GM21576 (cell line): ENCODE results near the gene WIPF1.

Source experiments
- ATAC-seq: cut with Tn5 transposase; IDR thresholded peaks from one replicate; pipeline ENCODE4 v1.9.1; 2021; ENCODE audit warnings: mild to moderate bottlenecking, moderate library complexity; ENCODE audit not compliant: unreplicated experiment

The WIPF1 gene

DNA sequence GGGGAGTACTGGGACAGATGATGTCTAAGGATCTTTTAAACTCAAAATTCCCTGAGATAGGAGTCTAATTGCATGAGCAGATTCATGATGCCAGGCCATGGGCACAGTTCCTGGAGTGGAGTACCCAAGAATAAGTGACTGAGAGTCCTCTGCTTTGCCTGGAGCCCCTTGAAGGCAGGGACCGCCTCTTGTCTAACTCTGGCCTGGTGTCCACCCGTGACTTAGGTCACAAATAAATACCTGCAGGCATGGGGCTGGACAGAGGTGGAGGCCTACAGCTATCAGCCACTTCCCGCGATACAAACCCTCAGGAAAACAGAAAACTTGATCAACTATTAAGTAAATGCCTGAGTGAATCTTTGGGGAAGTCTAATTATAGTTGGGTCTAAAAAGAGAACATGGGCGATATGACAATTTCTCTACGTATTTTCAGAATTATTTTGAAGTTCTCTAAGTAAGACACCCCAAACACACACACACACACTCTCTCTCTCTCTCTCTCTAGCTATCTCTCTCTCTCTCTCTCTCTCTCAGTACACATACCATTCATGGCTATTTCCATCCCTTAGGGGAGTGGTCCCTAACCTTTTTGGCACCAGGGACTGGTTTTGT is 1.8 kb upstream of the WIPF1 start:
- ATAC-seq, result no peak

DNA sequence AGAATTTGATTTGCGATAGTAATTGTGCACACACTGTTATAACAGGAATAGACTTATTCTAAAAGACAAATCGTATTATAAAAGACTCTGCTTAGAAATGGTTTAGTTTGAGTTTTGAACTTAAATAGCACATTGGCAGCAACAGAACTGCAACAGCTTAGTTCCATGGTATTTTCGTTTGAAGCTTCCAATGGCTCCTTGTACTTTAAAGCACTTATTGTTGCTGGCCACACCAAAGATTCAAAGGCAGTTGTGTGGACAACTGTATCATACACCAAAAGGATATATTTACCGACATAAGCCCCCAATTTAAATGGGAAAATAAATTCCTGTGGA is 627 bp downstream of the WIPF1 start:
- ATAC-seq, result no peak

DNA sequence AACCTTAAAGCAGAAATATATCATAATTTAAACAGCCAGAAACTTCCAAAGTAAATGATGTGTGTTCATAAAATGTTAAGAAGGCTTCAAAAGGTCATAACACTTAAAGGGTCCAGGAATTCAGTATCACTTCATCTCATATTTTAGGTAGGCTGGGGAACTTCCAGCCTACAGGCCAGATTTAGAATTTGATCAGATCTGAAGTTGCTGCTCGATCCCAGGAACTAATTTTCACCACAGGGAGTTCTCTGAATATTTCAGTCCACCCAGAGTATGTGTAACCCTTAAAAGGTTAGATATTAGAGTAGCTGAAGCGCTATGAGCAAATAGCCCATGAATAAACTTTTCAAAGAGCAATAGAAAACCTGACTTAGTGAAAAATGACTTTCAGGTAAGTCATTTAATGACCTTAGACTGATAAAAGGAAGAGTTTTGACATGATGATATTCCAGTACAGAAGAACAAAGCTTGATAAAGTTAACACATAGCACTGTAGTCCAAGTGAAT is 1.7 kb downstream of the WIPF1 start:
- no peak for ATAC-seq

DNA sequence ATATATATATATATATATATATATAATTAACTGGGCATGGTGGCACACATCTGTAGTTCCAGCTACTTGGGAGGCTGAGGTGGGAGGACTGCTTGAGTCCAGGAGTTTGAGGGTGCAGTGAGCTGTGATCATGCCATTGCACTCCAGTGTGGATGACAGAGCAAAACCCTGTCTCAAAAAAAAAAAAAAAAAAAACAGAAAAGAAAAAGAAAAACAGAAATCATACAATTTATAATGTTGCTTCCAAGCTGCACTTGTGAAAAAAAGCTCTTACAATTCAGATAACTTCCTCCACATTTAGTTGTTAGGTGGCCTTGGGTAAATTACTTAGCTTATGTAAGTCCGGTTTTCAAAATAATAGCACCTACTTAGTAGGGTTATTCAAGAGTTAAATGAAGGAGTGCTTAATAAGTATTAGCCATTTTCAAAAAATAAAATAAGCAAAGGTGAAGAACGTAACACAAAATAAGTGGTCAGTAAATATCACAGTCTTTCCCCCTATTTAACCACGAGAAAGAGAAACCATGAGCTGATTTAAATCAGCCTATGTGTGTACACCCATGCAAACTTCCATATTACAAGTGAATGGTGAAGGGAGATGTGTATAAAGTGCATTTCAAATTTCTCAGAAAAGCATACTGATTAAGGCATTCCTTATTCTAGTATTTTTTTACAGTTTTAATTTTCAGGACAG is 2.3 kb downstream of the WIPF1 start:
- ATAC-seq, result no peak

DNA sequence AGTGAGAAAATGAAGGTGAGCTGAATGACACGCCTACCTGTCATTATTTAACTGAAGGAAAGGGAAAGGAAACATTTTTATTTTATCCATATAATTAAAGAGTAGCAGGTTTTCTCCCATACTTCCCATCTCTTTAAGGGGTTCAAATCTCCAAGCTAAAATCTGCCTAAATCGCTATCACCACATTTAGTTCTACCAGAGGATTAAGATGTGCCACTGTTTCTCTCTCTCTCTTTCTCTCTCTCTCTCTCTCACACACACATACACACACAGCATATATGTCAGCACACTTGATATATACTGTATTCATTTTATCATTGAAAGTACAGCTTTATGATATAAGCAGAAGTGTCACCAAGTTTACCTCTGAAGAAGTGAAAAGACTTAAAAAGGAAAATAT is 3.1 kb downstream of the WIPF1 start:
- ATAC-seq, result no peak

GRCh38 chr2:174593574-174594203 is 3.9 kb downstream of the WIPF1 start:
- peak; percentile 61 for ATAC-seq

- no peak for ATAC-seq
Observed at GRCh38 chr2:174593041-174593440, 4.6 kb downstream of the WIPF1 start.

DNA sequence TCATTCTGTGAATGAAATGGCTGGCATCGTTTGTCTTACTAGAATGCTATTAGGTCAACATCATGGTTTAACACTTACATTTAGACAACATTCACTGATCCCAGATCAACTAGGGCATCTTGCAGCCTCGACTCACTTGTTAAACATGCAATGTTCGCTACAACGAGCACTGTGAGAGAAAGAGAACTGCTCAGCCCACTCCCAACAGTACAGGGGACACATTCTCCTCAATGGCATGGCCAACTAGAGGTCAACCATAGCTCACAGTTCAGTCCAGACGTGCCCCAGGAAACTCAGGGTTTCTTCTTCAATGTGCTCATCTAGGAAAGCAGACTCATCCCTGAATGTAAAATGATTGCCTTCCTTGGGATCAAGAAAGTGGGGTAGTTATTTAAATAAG is 5.9 kb downstream of the WIPF1 start:
- ATAC-seq, result no peak

- ATAC-seq, result no peak
Observed at GRCh38 chr2:174590928-174591648, 6.5 kb downstream of the WIPF1 start.

- ATAC-seq, result no peak
Observed at GRCh38 chr2:174590346-174590745, 7.3 kb downstream of the WIPF1 start.

- no peak for ATAC-seq
Observed at GRCh38 chr2:174589334-174589733, 8.3 kb downstream of the WIPF1 start.

- ATAC-seq, result no peak
Observed at GRCh38 chr2:174588463-174588862, 9.1 kb downstream of the WIPF1 start.

- no peak for ATAC-seq
Observed at GRCh38 chr2:174587579-174587978, 10.0 kb downstream of the WIPF1 start.

DNA sequence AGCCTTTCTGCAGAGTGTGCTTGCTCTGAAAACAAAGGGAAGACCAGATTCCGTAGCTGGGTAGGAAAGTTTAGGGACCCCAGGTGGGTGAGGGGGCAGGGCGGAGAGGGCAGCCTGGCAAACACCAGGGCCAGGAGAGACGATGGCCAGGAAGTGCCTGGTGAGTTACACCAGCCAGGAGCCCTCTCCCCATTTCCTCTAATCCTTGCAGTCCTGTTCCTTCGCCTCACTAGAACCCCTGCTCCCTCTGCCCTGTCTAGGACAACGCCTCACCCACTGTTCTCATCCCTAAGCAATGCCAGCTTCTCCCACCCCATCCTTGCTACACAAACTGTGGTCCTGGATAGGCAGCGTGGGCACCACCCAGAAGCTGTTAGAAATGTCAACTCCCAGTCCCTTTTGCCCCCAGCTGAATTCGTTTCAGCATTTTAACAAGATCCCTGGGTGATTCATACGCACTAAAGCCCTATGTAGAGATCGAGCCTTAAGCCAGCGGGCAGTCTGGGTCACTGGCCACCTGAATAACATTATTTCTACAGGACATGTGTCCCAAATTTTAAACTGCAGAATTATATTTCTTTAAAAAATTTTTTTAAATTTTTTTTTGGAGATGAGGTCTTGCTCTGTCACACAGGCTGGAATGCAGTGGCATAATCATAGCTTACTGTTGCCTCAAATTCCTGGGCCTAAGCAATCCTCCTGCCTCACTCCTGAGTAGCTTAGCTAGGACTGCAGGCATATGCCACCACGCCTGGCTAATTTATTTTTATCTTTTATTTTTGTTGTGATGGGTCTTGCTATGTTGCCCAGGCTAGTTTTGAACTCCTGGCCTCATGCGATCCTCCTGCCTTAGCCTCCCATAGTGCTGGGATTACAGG is 10.9 kb downstream of the WIPF1 start:
- no peak for ATAC-seq

DNA sequence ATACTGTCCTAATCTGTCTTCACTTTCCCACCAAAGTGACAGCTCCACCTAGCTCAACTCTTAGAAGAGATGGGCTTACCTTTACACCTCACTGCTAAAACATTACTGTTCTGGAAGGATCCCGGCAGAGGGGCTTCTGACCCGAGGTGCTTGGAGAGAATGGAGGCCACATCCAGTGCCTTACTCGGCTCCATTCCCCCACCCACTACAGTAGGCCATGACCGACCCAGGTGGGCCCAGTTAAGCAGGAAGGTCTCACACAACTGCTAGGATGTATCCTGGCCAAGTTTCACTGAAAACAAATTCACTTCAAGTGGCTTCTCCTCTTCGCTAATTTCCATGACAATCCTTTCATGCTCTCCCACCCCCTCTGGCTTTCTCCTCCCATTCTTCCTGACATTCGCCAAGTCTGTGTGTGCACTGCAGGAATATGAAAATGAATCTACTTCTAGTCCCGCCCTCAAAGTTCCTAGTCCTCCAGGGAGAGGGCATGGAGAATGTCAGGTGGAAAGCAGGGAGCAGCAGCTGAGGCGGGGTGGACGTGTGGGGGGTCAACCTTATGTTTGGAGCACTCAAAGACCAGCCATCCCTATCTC is 11.8 kb downstream of the WIPF1 start:
- no peak for ATAC-seq

DNA sequence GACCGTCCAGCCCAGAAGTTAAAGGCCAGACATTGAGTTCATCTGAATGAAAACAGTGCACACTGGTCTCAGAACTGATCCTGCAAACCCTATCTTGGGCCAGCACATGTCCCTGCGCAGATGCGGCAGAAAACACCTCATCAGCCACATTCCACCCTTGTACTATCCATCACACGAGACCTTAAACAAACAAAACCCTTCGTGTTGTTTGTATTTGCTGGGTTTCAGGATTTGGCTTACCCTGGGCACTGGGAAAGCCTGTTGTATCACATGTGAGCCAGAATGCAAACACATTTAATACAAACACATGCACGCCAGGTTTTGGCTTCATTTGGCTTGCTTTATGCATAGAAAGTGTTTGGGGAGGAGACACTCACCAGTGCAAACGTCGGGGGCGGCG is 12.5 kb downstream of the WIPF1 start:
- ATAC-seq, result no peak

DNA sequence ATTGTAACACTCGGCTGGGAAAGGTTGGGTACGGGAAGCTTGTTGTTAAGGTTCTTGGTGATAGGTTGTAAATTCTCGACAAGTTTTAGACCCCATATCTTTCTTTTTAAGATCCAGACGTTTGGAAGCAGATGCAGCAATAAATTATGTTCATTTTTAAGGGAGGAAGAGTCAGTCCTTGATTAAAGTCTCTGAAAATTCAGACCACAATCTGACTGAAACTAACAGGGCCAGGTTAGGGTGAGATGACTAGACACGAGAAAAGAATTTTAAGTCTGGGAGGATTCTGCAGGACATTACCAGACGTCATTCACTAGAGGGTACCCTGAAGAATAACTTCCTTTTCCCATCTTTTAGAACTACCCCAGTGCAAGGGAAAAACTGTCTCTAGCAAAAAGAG is 16.1 kb downstream of the WIPF1 start:
- no peak for ATAC-seq

DNA sequence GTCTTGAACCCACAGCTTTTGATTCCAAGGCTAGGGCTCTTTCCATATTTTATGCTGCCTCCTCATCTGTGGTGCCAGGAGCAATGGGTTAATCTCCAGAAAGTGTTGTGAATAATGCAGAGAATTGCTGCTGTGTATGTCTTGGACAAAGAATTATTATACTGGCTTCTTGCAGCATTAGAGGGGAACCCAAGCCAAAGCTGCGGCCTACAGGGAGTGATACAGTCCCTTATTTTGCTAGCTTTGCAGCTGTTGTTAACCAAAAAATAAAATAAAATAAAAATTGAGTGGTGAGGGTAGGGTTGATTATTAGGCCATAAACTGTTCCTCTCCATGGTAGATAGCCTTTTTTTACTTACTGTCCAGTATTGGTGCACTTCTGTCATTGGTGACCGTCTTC is 16.7 kb downstream of the WIPF1 start:
- no peak for ATAC-seq

DNA sequence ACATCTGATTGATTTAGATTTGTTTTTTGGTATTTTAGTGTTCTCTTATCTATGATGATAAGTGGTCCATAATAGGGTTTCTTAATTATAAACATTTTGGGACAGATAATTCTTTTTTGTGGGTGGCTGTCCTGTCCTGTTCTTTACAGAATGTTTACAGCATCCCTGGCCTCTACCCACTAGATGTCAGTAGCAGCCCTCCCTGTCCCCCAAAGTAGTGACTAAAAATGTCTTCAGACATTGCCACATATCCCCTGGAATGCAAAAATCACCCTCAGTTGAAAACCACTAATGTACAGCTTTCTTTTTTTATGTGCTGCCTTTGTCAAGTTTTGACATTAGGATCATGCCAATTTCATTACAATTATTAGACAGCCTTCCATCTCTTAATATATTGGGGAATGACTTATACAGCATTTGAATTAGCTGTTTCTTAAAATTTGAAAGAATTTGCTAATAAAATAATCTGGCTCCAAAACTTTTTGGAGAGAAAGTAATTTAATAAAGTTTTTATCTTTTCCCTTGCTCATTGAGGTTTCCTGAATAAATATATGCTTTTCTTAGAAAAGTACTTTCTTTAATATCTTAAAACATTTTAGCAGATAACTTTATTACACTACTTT is 19.5 kb downstream of the WIPF1 start:
- ATAC-seq, result no peak
